GM21528 (cell line): ENCODE measurements around the gene LNP1.
"Not testable (repeated sequence)": the region's sequence is repeated elsewhere in the genome, so short reads cannot be mapped to it uniquely, and the experiment has no call there.

Source experiments
- ATAC-seq: cut with Tn5 transposase; IDR thresholded peaks from one replicate; pipeline ENCODE4 v1.9.1; 2021; ENCODE audit warnings: mild to moderate bottlenecking, moderate library complexity; ENCODE audit not compliant: unreplicated experiment, low FRiP score

Gene LNP1

GRCh38 chr3:100400780-100401673 lies at the start of gene LNP1, which contains the start of gene TOMM70:
LNP1 (plus strand) TSS chr3:100401539; CDS start chr3:100429730, 28,191 bp downstream.
TOMM70 (minus strand) TSS chr3:100401089; CDS start chr3:100400949, 140 bp downstream.
- ATAC-seq = peak; percentile 93

- ATAC-seq = not testable (repeated sequence)
Observed at GRCh38 chr3:100351770-100352169, 49.6 kb upstream of the LNP1 start.

GRCh38 chr3:100352296-100353231 lies 48.8 kb upstream of the LNP1 start:
- no peak for ATAC-seq

- no peak for ATAC-seq
Observed at GRCh38 chr3:100354850-100355249, 46.5 kb upstream of the LNP1 start.

GRCh38 chr3:100358413-100358812 lies 42.9 kb upstream of the LNP1 start:
- ATAC-seq = no peak

GRCh38 chr3:100359035-100359434 lies 42.3 kb upstream of the LNP1 start:
- no peak for ATAC-seq

- ATAC-seq = no peak
Observed at GRCh38 chr3:100360757-100361496, 40.4 kb upstream of the LNP1 start.

GRCh38 chr3:100361897-100362296 lies 39.4 kb upstream of the LNP1 start:
- no peak for ATAC-seq

GRCh38 chr3:100364421-100364820 lies 36.9 kb upstream of the LNP1 start:
- ATAC-seq = no peak

- ATAC-seq = no peak
Observed at GRCh38 chr3:100366424-100366823, 34.9 kb upstream of the LNP1 start.

- ATAC-seq = no peak
Observed at GRCh38 chr3:100368441-100368840, 32.9 kb upstream of the LNP1 start.

GRCh38 chr3:100370756-100371155 lies 30.6 kb upstream of the LNP1 start:
- ATAC-seq = no peak

GRCh38 chr3:100374521-100374920 lies 26.8 kb upstream of the LNP1 start:
- ATAC-seq = no peak

- ATAC-seq = no peak
Observed at GRCh38 chr3:100376301-100376700, 25.0 kb upstream of the LNP1 start.

- ATAC-seq = no peak
Observed at GRCh38 chr3:100384733-100385525, 16.4 kb upstream of the LNP1 start.

GRCh38 chr3:100386437-100387074 lies 14.8 kb upstream of the LNP1 start:
- ATAC-seq = no peak

- ATAC-seq = no peak
Observed at GRCh38 chr3:100389025-100389424, 12.3 kb upstream of the LNP1 start.

GRCh38 chr3:100395679-100396431 lies 5.5 kb upstream of the LNP1 start:
- ATAC-seq = no peak
